Measurements from ENCODE around the gene FAM114A1.
A peak's percentile ranks its signal among the peaks of the same experiment; 100 is the strongest.
"Not testable (repeated sequence)": the region's sequence is repeated elsewhere in the genome, so short reads cannot be mapped to it uniquely, and the experiment has no call there.

Gene FAM114A1

GRCh38 chr4:38907696-38908270, 40.2 kb downstream of the FAM114A1 start:
- ATAC-seq: no peak
- Mint-ChIP-seq H3K27ac (no peak overlapping the region), H3K27me3 (no peaks in the 10 kb centered on the region), H3K4me1 (peaks cover 9% of the 10 kb centered on the region), H3K9me3 (no peaks in the 10 kb centered on the region), H3K4me3 (no peak overlapping the region)
- DNase-seq: no peak

GRCh38 chr4:38909015-38909414, 41.4 kb downstream of the FAM114A1 start:
- Mint-ChIP-seq H3K27me3 (no peaks in the 10 kb centered on the region), H3K4me3 (no peak overlapping the region), H3K27ac (no peak overlapping the region), H3K9me3 (no peaks in the 10 kb centered on the region), H3K4me1 (peaks cover 9% of the 10 kb centered on the region)
- ATAC-seq (no peak), DNase-seq (no peak)

DNA sequence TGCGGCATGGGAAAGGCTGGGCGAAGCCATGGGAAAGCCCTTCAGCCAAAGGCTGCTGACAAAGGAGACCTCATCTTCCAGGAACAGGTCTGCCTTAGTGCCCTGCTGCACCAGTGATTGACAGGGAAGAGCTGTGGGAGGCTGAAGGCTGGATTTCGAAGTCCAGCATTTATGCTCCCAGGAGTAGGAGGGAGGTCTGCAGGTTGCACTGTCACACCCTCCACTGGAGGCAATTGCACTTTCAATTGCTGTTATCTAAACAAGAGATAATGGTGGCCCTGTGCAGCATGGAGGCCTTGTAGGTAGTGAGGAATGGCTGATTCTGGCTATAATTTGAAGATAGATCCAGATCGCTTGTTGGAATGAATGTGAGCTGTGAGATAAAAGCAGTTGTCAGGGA, 43.7 kb downstream of the FAM114A1 start:
- Mint-ChIP-seq H3K27me3 (no peaks in the 10 kb centered on the region), H3K27ac (no peak overlapping the region)
- ATAC-seq: no peak

GRCh38 chr4:38914854-38915253, 47.2 kb downstream of the FAM114A1 start:
- DNase-seq (no peak), ATAC-seq (peak; percentile 18)
- no peaks in the 10 kb centered on the region for H3K9me3 Mint-ChIP-seq
- no peaks in the 10 kb centered on the region for H3K27me3 Mint-ChIP-seq
- H3K27ac Mint-ChIP-seq: no peak overlapping the region
- peaks cover 10% of the 10 kb centered on the region for H3K4me1 Mint-ChIP-seq
- peak overlapping the region; percentile 21 to 58 for H3K4me3 Mint-ChIP-seq

More for the DNA sequence above, 43.7 kb downstream of the FAM114A1 start:
- H3K9me3 Mint-ChIP-seq: no peaks in the 10 kb centered on the region
- H3K4me1 Mint-ChIP-seq: peaks cover 10% of the 10 kb centered on the region
- no peak overlapping the region for H3K4me3 Mint-ChIP-seq
- no peak for DNase-seq

GRCh38 chr4:38916267-38916666, 48.7 kb downstream of the FAM114A1 start:
- not testable (repeated sequence) for H3K4me3 Mint-ChIP-seq, DNase-seq, H3K9me3 Mint-ChIP-seq, H3K27ac Mint-ChIP-seq, ATAC-seq, H3K27me3 Mint-ChIP-seq
- peaks cover 10% of the 10 kb centered on the region for H3K4me1 Mint-ChIP-seq

DNA sequence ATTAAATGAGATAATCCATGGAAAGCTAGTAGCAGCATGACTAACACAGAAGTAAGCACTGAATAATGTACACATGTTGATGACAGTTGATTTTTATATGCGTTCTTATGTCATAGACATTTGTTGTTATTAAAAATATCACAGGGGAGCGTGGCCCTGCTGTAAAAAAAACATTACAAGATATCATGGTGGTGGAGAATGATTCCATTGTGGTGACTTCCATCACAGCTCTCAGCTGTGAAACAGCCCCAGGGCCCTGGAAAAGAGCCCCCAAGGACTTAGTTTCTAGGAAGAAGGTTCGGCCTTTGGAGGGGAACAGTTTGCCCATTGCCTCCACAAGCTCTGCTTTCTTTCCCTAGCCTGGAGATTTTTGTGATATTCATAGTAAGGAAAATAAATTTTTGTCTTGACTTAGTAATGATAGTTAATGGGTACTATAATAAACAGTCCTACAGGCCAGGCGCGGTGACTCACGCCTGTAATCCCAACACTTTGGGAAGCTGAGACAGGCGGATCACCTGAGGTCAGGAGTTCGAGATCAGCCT, 49.9 kb downstream of the FAM114A1 start:
- Mint-ChIP-seq H3K9me3 (no peaks in the 10 kb centered on the region), H3K4me1 (peaks cover 10% of the 10 kb centered on the region), H3K4me3 (no peak overlapping the region), H3K27me3 (no peaks in the 10 kb centered on the region), H3K27ac (no peak overlapping the region)
- no peak for ATAC-seq
- no peak for DNase-seq

GRCh38 chr4:38919494-38919893, 51.9 kb downstream of the FAM114A1 start:
- DNase-seq (no peak), ATAC-seq (no peak)
- Mint-ChIP-seq H3K4me3 (no peak overlapping the region), H3K27me3 (no peaks in the 10 kb centered on the region), H3K9me3 (no peaks in the 10 kb centered on the region), H3K4me1 (peaks cover 10% of the 10 kb centered on the region), H3K27ac (no peak overlapping the region)

- ATAC-seq (no peak), DNase-seq (no peak)
- H3K27me3 Mint-ChIP-seq: no peaks in the 10 kb centered on the region
- H3K4me3 Mint-ChIP-seq: no peak overlapping the region
- peaks cover 3% of the 10 kb centered on the region for H3K4me1 Mint-ChIP-seq
- no peak overlapping the region for H3K27ac Mint-ChIP-seq
- H3K9me3 Mint-ChIP-seq: no peaks in the 10 kb centered on the region
Observed at GRCh38 chr4:38920186-38920585, 52.6 kb downstream of the FAM114A1 start.

DNA sequence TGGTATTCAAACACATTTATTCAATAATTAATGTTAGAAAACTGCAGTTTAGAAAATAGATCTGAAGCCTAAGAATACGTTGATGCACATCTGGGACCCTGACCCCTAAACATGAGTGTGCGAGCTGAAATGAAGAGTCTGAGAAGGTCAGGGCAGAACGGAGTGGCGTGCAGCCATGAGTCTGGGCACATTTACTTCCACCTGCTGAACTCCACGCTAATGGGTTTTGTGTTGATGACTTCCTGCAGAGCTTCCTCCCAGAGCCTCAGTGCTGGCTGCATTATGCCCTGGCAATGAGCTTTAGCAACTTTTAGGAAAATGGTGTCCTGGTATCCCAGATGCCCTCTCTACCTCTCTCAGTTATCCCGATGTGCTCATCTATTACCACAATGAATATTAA, 53.1 kb downstream of the FAM114A1 start:
- Mint-ChIP-seq H3K4me3 (no peak overlapping the region), H3K9me3 (no peaks in the 10 kb centered on the region), H3K27me3 (no peaks in the 10 kb centered on the region), H3K4me1 (no peaks in the 10 kb centered on the region), H3K27ac (no peak overlapping the region)
- ATAC-seq: no peak
- DNase-seq: no peak

- no peak for ATAC-seq
- no peak for DNase-seq
- Mint-ChIP-seq H3K27me3 (peaks cover under 1% of the 10 kb centered on the region), H3K9me3 (no peaks in the 10 kb centered on the region), H3K4me1 (no peaks in the 10 kb centered on the region), H3K27ac (no peak overlapping the region), H3K4me3 (no peak overlapping the region)
Observed at GRCh38 chr4:38921151-38921550, 53.5 kb downstream of the FAM114A1 start.

- H3K4me1 Mint-ChIP-seq: no peaks in the 10 kb centered on the region
- ATAC-seq (no peak), DNase-seq (no peak)
- no peak overlapping the region for H3K4me3 Mint-ChIP-seq
- peak overlapping the region in 1 of 2 donors; percentile 76 for H3K27ac Mint-ChIP-seq
- H3K27me3 Mint-ChIP-seq: peaks cover 12% of the 10 kb centered on the region
- H3K9me3 Mint-ChIP-seq: no peaks in the 10 kb centered on the region
Observed at GRCh38 chr4:38923746-38924145, 56.1 kb downstream of the FAM114A1 start.

DNA sequence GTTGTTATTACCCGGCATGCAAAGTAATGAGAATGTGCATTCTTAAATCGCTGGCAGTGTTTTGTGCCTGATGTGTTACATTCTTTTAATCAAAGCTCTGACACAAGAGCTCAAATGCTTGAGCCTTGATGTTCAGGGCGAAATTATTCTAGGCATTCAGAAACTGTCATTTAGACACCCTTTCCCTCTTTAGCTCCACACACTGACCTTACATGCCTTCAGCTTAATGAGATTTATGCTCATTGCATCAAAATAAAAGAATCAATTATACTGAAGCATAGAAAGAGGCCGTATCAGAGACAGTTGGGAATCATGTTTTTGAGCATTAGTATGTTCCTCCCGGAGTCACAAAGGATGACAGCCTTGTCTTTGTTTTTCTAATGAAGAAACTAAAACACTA, 56.7 kb downstream of the FAM114A1 start:
- no peak overlapping the region for H3K27ac Mint-ChIP-seq
- peaks cover 12% of the 10 kb centered on the region for H3K27me3 Mint-ChIP-seq
- H3K9me3 Mint-ChIP-seq: no peaks in the 10 kb centered on the region
- no peaks in the 10 kb centered on the region for H3K4me1 Mint-ChIP-seq
- H3K4me3 Mint-ChIP-seq: no peak overlapping the region
- DNase-seq (no peak), ATAC-seq (no peak)

GRCh38 chr4:38925492-38926413, 58.1 kb downstream of the FAM114A1 start:
- DNase-seq (no peak), ATAC-seq (no peak)
- H3K9me3 Mint-ChIP-seq: no peaks in the 10 kb centered on the region
- no peak overlapping the region for H3K27ac Mint-ChIP-seq
- H3K4me1 Mint-ChIP-seq: peaks cover 7% of the 10 kb centered on the region
- H3K27me3 Mint-ChIP-seq: peaks cover 12% of the 10 kb centered on the region
- H3K4me3 Mint-ChIP-seq: no peak overlapping the region

- Mint-ChIP-seq H3K4me1 (peaks cover 7% of the 10 kb centered on the region), H3K27ac (no peak overlapping the region), H3K27me3 (peaks cover 12% of the 10 kb centered on the region), H3K9me3 (no peaks in the 10 kb centered on the region), H3K4me3 (no peak overlapping the region)
- DNase-seq (no peak), ATAC-seq (no peak)
Observed at GRCh38 chr4:38926896-38927295, 59.3 kb downstream of the FAM114A1 start.

DNA sequence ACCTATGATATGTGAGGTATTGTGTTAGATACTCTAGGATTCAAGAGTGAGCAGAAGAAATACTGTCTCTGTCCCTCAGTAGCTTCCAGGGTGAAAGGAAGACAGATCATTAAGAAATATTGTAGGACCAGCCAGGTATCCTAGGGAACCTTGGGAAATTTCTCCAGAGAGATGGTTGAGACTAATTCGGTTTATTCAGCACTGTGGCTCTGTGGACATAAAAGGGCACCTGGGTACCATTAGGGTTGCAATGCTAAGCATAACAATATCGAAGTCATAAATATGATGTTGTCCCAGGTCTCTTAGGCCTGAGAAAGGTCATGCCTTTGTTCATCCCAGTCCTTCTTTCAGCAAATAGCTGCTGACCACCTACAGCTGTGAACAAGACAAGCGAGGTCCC, 61.0 kb downstream of the FAM114A1 start:
- ATAC-seq: no peak
- Mint-ChIP-seq H3K4me1 (peaks cover 7% of the 10 kb centered on the region), H3K4me3 (no peak overlapping the region), H3K9me3 (no peaks in the 10 kb centered on the region), H3K27ac (no peak overlapping the region), H3K27me3 (peaks cover 12% of the 10 kb centered on the region)
- DNase-seq: no peak

DNA sequence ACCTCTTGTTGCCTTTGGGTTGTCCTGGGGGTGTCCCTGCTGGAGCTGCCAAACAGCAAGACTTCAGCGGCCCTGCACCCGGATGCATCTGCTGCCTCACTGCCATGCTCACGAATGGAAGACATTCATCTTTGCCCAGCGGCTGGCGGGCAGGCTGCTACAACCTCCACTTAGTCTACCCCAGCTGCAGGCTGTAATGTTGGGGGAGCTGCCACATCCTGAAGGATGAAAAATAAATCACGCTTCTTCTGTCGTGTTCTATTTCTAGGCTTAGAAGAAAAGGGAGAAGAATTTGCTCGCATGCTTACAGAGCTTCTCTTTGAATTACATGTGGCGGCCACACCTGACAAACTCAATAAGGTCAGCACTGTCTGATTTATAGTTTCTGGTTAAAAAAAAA, 61.4 kb downstream of the FAM114A1 start:
- H3K9me3 Mint-ChIP-seq: no peaks in the 10 kb centered on the region
- H3K27me3 Mint-ChIP-seq: peaks cover 12% of the 10 kb centered on the region
- DNase-seq (no peak), ATAC-seq (no peak)
- no peak overlapping the region for H3K4me3 Mint-ChIP-seq
- peaks cover 7% of the 10 kb centered on the region for H3K4me1 Mint-ChIP-seq
- no peak overlapping the region for H3K27ac Mint-ChIP-seq

Data from stimulated activated naive CD8-positive, alpha-beta T cell treated with anti-CD3 and anti-CD28 coated beads, Interleukin-15, amount 100 ng/mL, for 72 hours (primary cell).